ENCODE data around the gene CHMP5.

Gene CHMP5

DNA sequence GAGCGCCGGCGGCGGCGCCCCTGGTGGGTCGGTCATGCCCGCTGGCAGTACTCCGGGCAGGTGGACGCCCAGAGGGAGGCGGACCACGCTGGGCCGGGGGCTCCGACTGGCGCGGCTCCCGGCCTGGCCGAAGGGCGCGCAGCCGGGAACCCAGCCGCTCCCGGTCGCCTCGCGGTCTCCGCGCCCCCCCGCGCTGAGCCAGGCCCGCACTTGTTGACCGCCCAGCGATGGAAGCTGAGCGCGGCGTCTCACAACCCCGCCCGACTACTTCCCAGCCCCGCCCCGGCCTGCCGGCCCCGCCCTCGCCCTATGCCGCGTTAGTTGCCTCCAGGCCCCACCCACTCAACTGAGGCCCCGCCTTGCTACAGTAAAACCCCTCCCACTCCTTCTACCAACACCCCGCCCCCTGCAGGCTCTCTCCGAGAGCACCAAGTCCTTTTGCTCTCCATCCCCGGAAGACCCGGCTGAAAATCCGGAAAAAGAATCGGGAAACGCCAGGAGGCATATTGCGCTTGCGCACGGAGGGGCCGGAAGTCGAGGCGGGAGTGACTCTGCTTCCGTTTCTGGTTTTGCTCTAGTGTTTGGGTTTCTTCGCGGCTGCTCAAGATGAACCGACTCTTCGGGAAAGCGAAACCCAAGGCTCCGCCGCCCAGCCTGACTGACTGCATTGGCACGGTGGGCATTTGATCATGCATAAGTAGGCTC is at the start of gene CHMP5, which contains the start of gene BAG1:
TSS of gene CHMP5 (plus strand) at position 577 of the 705 bp plus-strand sequence. CDS start at position 607, 30 bp downstream.
TSS of gene BAG1 (minus strand) at position 236 of the 705 bp plus-strand sequence.
- TF ChIP-seq, protein P1, sequence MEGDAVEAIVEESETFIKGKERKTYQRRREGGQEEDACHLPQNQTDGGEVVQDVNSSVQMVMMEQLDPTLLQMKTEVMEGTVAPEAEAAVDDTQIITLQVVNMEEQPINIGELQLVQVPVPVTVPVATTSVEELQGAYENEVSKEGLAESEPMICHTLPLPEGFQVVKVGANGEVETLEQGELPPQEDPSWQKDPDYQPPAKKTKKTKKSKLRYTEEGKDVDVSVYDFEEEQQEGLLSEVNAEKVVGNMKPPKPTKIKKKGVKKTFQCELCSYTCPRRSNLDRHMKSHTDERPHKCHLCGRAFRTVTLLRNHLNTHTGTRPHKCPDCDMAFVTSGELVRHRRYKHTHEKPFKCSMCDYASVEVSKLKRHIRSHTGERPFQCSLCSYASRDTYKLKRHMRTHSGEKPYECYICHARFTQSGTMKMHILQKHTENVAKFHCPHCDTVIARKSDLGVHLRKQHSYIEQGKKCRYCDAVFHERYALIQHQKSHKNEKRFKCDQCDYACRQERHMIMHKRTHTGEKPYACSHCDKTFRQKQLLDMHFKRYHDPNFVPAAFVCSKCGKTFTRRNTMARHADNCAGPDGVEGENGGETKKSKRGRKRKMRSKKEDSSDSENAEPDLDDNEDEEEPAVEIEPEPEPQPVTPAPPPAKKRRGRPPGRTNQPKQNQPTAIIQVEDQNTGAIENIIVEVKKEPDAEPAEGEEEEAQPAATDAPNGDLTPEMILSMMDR (conservative IDR thresholded peaks at IDR 0.05), result peak; percentile 29; the same call in 1 of the 2 replicates
- peak within 1 kb of the TSS; percentile 91 for H3K27ac ChIP-seq

DNA sequence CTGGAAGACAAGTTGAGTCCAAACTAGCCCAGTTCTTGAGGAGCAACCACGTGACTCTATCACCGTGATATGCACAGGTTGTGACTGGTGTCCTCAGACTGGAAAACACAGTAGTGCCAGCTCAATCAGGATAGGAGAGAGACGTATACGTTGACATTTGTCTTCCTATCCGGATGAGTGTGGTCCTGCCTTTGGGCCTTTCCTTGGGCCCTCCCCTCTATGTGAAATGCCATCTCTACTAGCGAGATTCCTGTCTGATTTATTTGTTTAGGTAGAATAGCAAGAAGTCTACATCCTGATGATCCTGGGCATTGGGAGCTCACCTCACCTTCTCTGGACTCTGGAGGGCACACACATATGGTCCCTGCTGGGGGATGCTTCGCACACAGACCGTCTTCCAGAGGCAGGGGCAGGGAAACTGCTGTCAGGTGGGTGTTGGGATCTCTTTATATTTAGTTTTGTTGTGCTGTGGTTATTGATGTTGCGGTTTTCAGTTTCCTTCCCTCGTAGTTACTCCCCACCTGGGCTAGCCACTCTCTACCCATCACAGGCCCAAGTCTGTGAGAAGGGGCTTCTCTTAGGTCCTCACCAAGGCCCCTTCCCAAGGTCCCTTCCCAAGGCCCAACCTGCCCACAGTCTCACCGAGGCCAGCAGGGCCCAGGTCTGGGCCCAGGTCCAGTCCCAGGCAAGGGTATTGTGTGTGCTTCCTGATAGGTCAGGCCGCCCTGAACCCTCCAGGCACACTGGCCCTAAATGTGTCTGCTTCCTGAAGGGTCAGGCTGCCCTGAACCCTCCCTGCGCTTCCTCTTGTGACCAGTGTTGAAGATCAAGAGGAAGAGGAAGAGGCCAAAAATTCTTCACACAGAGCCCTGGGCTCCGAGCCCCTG is 43.9 kb upstream of the CHMP5 start:
- H3K27ac ChIP-seq, result no peak overlapping the region

DNA sequence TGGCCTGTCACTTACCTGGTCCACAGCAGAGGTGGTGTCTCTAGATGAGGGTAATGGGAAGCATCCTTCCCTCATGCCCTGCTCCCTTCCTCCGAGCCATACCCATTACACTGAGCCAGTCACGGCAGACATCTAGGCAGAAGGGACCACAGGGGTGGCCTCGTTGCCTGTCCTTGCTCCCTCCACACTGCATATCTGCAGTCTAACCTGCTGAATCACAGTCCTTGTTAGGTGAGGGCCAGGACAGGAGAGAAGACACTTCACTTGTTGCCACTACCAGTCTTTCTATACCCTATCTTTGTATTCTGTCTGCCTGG is 43.3 kb upstream of the CHMP5 start:
- no peak overlapping the region for H3K27ac ChIP-seq
- TF ChIP-seq, protein P1 (conservative IDR thresholded peaks at IDR 0.05), result no peak

More for the DNA sequence above, 43.9 kb upstream of the CHMP5 start:
- TF ChIP-seq, protein P1 (conservative IDR thresholded peaks at IDR 0.05), result no peak

DNA sequence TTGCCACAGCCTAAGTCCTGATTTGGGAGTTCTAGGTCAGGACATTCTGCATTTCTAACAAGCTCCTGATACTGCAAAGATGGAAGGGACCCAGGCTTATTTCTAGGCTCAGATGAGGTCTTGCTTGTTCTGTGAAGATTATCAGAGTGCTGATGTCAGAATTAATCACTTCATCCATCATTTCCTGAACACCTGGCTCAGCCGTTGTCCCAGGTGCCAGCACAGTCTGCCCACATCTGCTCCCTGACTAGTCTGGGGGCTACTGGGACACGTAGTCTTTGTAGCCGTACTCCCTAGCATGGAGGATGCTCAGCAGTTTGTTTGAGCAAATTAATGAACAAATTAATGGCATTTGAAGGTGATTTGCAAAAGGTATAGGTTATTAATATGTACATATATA is 42.8 kb upstream of the CHMP5 start:
- TF ChIP-seq, protein P1 (conservative IDR thresholded peaks at IDR 0.05), result no peak
- no peak overlapping the region for H3K27ac ChIP-seq

DNA sequence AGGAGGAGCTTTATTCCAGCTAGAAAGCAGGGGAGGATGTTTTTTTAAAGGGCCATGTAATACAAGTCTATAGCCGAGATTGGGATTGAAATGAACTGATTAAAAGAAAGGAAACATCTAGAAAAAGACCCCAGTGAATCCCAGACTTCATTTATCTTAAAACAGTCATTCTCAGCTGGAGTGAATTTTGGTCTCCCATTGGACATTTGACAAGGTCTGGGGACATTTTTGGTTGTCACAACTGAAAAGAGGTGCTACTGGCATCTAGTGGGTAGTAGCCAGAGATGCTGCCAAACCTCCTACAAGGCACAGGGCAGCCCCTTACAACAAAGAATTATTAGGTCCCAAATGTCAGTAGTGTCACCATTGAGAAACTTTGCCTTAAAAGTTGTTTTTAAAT is 41.2 kb upstream of the CHMP5 start:
- TF ChIP-seq, protein P1 (conservative IDR thresholded peaks at IDR 0.05), result no peak
- H3K27ac ChIP-seq, result no peak overlapping the region

DNA sequence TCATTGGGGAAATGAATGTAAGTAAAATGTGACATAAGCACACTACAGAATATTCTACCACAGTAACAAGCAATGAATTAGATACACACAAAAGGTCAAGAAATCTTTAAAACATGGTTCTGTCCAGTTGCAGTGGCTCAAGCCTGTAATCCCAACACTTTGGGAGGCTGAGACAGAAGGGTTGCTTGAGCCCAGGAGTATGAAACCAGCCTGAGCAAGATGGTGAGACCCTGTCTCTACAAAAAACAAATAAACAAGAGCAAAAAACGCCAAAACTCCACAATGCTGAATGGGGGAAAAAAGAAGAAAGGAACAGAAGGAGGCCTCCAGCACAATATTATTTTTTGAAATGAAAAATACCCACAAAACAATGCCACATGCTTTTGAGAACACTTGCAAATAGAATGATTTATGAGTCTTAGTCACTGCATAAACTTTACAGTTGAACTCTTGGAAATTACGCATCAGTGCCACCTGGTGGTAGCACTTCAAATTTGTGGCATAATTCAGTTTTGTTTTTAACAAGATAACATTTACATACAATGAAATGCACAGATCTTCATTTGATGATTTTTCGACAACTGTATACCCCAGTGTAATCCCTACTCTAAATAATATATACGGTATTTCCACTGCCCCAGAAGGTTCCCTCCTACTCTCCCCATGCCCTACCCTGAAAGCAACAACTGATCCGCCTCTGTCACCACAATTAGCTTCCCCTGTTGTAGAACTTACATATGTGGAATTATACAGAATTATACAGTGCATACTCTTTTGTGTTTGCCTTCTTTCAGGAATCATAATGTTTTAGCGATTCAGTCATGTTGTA is 39.3 kb upstream of the CHMP5 start:
- H3K27ac ChIP-seq, result no peak overlapping the region
- TF ChIP-seq, protein P1 (conservative IDR thresholded peaks at IDR 0.05), result peak; percentile 86

DNA sequence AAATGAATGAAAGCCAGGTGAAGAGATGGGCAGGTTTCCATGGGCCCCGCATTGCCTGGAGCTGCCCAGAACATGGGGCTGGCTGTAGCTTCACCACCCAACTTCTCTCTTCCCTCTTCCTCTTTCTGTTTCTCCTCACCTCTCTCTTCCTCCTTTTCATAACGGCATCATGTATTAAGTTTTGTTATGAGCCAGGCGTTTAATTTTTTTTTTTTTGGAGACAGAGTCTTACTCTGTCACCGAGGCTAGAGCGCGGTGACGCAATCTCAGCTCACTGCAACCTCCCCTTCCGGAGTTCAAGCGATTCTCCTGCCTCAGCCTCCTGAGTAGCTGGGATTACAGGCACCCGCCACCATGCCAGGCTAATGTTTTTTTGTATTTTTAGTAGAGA is 37.8 kb upstream of the CHMP5 start:
- no peak overlapping the region for H3K27ac ChIP-seq
- TF ChIP-seq, protein P1 (conservative IDR thresholded peaks at IDR 0.05), result no peak
